IPS DF 19.7 (cell line): ENCODE data around the gene PRKCZ.

Source experiments
- DNase-seq: peaks from one replicate; pipeline ENCODE4 v3.0.0-alpha.2; 2013; ENCODE audit warnings: low read depth, low spot score

Gene PRKCZ

DNA sequence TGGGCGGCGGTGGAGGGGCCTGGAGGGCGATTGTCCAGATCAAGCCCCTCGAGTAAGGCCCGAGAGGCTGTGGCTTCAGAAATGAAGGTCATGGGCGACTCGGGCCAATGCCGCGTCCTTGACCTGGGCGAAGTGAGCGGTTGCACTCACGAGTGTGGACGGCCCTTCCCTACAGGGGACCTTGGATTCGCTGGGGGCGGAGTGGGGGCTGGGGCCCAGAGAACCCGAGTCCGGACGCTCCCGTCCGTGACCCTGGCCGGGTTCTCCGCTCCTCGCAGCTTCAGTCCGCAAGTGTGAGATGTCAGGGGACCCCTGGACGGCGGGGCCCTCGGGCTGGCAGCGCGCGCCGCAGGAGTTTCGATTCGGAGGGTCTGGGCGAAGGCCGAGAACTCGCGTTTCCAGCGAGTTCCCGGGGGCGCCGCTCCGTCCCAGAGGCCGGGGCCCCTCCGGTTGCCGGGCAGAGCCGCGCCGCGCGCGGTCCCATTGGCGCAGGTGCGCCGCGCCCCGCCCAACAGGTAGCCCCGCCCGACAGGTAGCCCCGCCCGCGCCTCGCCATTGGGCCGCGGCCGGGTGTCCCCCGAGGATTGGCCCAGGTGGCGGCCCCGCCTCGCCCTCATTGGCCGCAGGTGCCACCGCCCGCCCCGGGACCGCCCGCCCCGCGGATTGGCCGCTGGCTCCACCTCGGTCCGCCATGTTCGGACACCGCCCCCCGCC is at the start of gene PRKCZ:
Gene PRKCZ (plus strand): TSS at position 694 of the 714 bp plus-strand sequence. CDS start 220 bp downstream, outside the sequence.
- peak; percentile 54 for DNase-seq

DNA sequence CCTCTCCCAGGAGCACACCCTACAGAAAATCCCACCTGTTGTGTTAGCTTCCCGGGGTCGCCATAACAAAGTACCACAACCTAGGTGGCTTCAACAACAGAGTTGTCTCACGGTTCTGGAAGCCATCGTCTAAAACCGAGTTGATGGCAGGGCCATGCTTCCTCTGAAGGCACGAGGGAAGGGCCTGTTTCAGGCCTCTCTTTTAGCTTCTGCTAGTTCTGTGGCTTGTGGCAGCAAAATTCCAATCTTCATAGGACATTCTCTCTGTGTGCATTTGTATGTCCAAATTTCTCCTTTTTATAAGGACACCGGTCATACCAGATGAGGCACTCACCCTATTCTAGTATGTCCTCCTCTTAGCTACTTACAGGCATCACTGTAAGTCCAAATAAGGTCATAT is 49.8 kb upstream of the PRKCZ start:
- no peak for DNase-seq

DNA sequence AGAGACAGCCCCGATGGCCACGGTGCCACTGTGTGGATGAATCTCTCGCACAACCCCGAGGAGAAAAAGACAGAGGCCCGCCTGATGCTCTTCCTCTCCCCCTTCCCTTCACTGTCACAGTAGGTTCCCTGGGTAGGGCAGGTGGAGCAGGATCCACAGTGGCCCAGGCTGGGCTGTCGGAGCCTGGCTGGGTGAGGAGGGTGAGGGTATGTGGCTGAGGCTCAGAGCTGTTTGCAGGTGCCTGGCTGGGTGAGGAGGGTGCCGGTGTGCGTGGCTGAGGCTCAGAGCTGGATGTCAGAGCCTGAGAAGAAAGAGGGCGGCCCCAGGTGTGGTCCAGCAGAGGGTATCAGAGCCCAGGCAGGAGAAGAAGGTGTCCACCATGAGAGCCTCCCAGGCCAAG is 49.4 kb upstream of the PRKCZ start:
- no peak for DNase-seq

DNA sequence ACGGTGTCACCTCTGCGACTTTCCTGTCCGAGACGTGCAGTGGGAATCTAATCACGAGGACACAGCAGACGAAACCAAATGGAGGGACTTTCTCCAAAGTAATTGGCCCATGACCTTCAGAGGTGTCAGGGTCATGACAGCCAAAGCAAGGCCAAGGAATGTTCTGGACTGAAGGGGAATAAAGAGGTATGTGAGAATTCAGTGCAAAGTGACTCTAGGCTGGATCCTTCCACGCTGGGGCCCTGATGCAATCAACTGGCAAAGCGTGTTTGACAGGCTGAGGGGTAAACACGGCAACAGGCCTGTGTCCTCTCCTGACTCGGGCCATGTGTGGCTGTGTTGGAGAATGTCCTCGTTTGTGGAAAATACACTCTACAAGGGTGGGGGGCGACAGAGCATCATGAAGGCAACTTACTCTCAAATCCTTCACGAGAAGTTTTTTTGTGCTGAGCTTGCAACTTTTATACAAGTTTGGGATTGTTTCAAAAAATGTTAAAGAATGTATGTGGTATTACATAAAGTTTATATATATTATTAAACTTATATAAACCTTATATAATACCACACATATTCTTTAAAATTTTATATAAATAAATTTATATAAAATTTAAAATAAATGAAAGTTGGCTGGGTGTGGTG is 48.3 kb upstream of the PRKCZ start:
- no peak for DNase-seq

DNA sequence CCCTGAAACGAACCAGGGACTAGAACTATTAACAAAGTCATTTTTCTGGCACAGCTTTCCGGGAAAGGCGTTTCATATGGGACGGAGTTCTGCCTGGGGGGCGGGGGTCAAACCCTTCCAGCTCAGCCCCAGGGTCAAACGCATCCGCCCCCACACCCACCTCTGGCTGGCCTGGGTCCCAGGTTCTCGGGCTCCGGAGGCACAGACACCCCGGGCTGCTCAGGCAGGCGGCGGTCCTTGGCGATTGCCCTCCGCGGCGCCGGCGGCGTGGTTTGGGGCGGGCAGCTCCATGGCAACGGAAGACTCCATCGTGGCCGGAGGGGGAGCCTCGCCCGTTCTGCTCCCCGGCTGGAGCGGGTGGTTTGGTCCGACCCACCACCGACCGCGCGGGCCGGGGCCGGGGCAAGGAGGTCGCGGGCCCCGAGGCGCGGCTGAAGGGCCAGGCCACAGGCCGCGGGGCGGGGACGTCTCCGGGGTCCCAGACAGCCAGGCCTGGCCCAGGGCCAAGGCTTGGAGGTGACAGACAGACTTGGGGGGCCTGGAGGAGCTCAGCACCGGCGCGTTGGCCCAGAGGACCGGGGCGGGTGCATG is 46.6 kb upstream of the PRKCZ start, which contains the start of gene CFAP74:
Gene CFAP74 (minus strand): TSS at position 246 of the 591 bp plus-strand sequence. CDS start 12,830 bp downstream, outside the sequence.
- DNase-seq, result peak; percentile 23

DNA sequence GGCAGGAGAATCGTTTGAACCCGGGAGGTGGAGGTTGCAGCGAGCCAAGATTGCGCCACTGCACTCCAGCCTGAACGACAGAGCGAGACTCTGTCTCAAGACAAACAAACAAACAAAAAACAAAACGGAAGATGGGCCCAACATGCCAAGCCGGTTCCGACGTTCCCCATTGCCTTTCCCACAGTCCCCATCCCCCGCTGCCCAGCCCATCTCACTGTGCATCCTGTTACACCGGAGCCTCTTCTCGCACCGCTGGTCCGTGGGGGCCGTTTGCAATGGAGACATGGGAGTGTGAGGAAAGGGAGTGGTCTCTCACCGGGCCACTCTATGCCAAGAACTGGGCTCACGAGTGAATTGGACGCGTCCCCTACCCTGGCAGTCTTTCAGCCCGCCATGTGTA is 45.4 kb upstream of the PRKCZ start:
- DNase-seq, result no peak

DNA sequence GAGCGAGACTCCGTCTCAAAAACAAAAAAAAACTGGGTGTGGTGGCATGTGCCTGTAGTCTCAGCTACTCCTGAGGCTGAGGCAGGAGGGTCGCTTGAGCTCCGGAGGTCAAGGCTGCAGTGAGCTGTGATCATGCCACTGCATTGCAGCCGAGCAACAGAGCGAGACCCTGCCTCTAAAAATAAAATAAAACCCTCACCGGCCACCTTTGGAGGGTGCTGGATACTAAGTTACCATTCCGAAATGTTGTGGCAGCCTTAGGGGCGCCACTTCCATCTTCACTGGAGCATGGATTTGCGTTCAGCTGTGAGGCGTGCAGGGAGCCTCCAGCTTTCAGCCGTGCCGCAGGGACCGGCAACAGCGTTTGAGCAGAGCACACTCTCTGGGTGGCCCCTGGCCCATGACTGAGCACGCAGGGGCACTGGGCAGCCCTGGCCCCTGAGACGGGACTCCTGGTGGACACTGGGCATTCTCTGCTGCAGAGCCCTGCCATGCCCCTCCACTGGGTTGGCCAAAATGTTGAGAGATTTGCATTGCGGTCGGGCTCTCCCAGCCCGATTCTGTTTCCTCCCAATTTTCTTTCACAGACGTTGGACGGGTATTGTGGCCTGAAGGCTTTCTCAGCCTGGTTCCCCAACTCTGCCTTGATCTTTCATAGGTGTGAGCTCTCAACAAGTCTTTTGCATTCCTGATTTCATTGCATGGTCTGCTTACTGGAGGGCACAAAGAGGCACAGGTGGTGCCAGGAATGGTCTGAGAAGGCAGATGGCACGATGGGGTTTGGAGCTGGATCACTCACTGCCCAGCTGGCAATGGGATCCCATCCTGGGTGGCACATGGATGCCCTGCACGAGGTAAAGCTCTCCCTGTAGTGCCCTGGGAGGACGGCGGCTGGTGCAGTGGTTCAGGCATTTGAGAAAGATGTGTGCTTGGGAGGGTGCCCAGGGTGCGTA is 40.8 kb upstream of the PRKCZ start:
- no peak for DNase-seq

DNA sequence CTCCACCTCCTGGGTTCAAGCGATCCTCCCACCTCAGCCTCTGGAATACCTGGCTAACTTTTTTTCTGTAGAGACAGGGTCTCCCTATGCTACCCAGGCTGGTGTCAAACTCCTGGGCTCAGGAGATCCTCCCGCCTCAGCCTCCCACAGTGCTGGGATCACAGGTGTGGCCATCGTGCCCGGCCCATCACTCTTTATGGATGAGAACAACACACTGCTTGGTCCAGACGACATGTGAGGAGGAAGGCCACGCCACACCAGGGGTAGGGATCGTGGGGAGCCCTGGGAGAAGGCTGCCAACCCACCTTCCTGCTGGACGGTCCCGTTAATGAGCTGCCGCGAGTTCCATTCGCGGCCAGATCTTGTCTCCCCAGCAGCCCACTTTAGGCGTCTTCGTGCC is 36.0 kb upstream of the PRKCZ start:
- DNase-seq, result no peak

DNA sequence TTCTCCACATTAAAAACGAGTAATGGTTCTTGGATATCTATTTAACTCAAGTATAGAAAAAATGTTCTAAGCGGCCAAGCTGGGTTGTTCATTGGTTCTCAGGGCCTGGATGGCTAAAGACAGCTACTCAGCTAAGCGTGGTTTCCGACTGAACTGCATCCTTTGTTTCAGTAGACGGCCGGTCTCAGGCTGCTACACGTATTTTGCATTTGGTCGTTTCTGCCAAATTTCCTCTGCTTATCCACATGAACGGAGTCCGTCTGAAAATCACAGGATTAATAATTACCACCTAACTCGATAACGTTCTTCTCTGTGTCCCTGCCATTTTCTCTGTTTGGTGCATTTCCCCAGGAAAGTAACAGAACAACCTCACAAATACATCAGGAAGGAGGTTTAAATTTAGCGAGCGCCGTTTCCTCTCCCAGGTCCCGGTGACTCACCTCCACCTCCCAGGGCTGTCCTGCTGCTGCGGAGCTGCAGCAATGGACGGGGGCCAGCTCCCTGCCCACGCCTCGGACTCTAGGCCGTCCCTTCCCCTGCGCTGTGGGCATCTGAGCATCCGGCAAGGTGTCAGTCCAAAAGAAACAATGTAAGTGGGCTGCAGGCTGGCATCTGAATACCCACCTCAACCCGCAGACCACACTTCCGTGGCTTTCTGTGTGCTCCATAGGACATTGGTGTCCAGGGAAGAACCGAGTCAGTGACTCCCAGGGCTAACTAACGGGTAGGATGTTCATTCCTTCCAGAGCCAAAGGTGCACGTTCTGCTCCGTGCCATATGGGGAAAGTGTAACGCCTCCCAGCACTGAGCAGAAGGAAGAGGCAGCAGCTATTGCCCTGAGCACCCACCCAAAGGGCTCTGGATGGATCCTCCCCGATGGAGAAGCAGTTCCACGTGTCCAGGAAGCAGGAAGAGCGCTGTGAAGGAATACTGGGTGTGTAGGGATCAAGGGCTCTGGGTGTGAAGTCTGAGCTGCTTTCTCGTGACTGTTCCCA is 35.2 kb upstream of the PRKCZ start:
- DNase-seq, result no peak

DNA sequence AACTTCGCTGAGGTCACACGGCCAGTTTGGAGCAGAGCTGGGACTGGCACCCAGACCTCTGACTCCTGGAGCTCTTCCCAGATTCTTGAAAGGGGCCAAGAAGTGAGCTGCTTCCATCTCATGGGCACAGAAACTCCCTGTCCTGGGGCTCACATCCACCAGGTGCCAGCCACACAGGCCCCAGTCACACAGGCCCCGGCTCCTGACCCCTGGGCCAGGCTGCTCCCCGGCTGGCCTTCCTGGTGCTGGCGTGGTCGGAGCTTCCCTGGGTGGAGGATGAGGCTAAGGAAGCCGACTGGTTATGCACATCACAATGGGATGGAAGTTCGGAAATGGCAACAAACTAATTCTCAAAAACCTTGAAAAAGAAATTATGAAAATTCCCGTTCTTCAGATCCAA is 34.1 kb upstream of the PRKCZ start:
- DNase-seq, result no peak

DNA sequence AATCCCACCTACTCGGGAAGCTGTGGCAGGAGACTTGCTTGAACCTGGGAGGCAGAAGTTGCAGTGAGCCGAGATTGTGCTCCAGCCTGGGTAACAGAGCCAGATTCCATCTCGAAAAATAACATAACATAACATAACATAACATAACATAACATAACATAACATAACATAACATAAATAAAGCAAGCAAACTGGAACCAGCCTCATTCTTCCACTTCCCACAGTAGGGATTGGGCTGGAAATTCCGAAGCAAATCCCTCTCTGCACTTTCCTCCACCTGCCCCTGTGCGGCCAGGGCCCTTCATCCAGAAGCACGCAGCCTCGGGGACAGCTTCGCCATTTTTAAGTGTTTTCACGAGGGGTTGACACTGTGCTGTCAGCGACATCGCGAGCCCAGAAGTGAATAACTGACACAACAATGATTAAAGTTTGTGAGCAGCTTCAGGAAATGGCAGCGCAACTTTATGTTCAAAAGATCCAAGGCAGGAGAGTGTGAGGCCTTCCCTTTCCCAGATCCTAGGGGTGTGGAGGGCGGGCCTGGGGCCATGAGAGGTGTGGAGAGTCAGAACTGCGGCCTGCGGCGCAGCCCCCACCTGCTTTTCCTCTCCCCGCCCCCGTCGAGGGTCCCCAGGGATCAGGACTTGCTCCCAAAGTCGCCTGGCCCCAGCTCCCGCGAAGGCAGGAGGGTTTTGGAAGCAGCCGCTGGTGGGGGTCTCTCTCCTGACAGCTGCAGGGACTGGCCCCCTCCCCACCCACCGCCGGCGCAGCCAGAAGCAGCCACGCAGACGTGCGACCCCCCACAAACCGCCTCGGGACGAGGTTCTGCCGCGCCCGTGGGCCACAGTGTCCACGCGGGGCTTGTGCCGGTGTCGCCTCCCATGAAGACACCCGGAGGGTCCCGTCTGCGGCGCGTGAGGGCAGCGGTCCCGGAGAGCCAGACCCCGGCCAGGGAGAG is 31.7 kb upstream of the PRKCZ start:
- DNase-seq, result no peak

DNA sequence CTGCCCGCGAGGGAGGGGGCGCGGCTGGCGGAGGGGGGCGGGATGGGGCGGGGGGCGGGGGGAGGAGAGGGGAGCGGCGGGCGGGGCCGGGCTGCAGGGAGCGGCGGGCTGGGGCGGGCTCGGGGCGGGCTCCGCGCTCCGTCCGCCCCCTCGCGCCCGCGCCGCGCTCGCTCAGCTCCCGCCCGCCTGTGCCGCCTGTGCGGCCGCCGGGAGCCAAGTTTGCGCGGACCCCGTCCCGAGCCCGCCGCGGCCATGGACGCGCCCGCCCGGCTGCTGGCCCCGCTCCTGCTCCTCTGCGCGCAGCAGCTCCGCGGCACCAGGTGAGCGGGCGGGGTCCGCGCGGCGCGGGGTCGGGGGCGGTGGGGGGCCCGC is 31.1 kb upstream of the PRKCZ start, which contains the start of gene GABRD:
Gene GABRD (plus strand): TSS at position 174 of the 372 bp plus-strand sequence. CDS start 79 bp downstream, at position 253.
- DNase-seq, result no peak

DNA sequence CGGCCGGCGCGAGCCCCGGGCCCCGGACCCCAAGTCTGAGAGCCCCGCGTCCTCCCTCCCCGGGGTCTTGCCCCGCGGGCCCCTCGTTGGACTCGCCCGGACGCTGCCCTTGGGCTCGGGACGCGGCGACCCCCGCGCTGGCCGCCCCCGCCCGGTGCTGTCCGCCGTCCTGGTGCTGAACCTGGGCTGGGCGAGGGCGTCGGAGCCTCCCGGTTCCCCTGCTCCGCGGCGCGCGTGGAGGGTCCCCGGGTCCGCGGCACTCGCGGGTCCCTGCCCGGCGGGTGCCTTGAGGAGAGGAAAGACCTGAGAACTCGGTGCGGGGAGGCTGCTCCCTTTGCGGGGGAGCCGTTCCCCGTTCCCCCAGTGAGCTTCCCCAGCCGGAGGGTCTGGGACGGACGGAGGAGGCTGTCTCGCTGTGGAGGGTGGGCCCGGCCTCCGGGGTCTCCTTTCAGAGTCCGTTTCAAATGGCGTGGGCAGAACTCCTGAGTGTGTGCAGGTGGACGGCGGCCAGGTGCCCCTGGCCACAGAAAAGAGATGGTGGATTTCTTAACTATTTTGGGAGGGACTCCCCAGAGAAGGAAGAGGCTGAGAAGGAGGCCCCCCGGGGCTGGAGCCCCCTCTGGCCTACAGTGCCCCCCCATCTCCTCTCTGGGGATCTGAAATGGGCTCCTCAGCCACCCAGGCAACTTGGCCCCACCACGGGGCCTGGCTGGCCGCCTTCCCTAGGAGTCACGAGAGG is 30.5 kb upstream of the PRKCZ start:
- DNase-seq, result no peak

DNA sequence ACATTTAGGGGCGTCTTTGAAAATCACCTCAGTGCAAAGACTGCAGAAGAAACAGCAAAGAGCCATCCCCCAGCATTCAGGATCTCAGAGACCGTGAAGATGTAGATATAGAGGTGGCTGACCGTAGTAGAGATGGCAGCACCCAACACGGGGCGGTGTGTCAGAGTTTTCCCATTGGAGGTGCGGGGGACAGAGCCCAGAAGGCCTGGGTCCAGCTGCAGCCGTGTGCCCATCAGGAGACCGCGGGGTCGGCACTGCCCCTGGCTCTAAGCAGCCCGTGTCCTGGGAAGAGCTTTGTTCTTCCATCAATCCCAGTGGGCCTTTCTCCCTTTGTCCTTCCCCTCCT is 29.9 kb upstream of the PRKCZ start:
- DNase-seq, result no peak

DNA sequence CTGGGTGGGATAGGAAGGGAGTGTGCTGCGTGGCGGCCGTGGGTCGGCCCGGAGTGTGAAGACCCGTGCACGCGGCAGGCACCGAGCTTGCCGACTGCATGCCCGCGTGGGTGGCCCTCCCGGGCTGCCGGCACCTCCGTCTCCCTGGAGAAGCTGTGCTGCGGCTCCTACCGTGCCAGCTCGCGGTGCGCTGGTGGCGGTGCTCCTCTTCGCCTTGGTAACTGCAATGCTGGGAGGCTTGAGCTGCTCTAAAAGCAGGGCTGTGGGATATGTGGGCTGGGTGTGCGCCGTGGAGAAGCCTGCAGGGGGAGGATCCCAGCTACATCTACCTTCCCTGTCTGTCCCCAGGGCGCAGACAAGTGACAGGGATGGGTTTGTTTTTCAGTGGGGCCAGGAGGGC is 28.7 kb upstream of the PRKCZ start:
- DNase-seq, result no peak

DNA sequence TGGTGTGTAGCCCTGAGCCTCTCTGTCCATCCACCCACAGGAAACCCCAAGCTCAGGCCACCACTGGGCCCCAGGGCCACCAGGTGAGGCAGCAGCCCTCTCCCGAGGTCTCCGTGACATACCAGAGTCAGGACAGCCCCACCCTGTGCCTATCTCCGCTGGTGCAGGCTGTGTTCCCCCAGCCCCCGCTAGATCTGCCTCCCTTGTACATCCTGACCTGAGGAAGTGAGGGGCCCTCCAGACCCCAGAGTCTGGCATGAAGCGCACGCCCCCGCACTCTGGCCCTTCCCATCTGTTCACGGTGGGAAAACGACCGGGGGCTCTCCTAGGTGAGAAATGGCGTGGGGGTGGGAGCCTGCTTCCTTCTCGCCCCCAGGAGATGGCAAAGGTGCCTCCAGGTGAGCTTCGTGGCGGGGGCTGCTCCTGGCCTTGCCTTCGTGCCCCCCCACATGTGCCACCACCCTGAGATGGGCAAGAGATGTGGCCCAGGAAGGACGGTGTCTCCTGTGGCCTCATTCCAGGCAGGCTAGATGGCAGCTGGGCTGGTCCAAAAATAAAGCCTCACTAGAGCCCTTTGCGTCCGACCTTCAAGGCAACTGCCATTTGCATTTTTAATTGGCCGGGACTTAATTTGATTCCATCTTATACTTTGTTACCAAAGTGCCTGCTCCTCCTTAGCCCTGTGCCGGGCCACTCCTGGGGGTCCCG is 28.0 kb upstream of the PRKCZ start:
- no peak for DNase-seq

DNA sequence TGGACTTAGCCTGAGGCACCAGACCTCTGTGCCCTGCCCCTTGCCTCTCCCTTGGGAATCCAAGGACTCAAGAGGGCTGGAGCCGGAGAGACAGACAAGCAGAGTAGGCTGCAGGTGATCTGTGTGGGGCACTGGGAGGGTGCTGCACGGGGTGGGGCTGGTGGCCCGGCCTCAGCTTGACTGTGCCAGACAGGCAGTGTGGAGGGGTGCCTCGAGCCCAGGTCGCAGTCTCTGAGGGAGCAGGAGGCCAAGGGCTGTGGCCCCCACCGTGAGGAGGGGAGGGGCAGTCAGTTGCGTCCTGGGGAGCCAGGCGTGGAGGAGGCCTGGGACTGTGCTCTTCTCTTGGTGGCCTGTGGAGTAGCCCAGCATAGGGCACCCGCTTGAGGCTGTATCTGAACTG is 27.0 kb upstream of the PRKCZ start:
- DNase-seq, result no peak

DNA sequence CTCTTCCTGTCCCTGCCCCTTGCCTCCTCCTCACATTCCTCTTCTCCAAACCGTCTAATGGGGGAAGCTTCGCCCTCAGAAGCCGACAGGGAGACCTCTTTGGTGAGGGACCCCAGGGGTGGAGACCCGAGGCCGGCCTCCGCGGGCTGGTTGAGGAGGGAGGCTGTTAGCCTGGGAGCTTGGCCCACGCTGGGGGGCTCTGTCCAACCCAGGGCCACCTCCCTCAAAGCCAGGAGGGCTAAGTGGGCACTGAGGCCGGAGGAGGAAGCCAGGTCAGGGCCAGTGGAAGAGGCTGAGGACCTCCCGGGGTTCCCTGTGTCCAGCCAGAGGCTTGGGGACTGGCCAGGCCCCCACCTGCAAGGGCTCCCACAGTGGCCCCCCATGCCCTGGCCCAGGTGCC is 25.8 kb upstream of the PRKCZ start:
- DNase-seq, result no peak
